NCI-H2081 treated with DMSO at 0.1 percent for 48 hours (cell line): Measurements from ENCODE around the gene CYBB.

Experiments
- DNase-seq: peaks from one replicate; lab custom pipeline; 2025; lab: John Stamatoyannopoulos, UW

Gene CYBB

GRCh38 chrX:37844622-37845021 lies 64.8 kb downstream of the CYBB start:
- DNase-seq: no peak

- no peak for DNase-seq
These were observed 66.3 kb downstream of the CYBB start for GRCh38 chrX:37846141-37846540.

- no peak for DNase-seq
These were observed 66.7 kb downstream of the CYBB start for GRCh38 chrX:37846558-37846933.

GRCh38 chrX:37846934-37847732 lies 67.3 kb downstream of the CYBB start, which contains the start of gene DYNLT3:
DYNLT3 (minus strand) TSS chrX:37847571; CDS start chrX:37847510, 61 bp downstream.
- DNase-seq: peak; percentile 55

GRCh38 chrX:37847733-37848197 lies 67.9 kb downstream of the CYBB start:
- DNase-seq: no peak

- no peak for DNase-seq
These were observed 74.3 kb downstream of the CYBB start for GRCh38 chrX:37854148-37854547.

GRCh38 chrX:37854748-37855147 lies 74.9 kb downstream of the CYBB start:
- no peak for DNase-seq

- no peak for DNase-seq
These were observed 80.9 kb downstream of the CYBB start for GRCh38 chrX:37860721-37861120.

- no peak for DNase-seq
These were observed 83.0 kb downstream of the CYBB start for GRCh38 chrX:37862851-37863250.
